Ecto neural progenitor cell (in vitro differentiated cells): Measurements from ENCODE around the gene FAM180A.

ENCODE experiments used
- DNase-seq: peaks from one replicate; pipeline ENCODE4 v3.0.0-alpha.2; 2018; ENCODE audit warnings: low spot score

FAM180A gene

DNA sequence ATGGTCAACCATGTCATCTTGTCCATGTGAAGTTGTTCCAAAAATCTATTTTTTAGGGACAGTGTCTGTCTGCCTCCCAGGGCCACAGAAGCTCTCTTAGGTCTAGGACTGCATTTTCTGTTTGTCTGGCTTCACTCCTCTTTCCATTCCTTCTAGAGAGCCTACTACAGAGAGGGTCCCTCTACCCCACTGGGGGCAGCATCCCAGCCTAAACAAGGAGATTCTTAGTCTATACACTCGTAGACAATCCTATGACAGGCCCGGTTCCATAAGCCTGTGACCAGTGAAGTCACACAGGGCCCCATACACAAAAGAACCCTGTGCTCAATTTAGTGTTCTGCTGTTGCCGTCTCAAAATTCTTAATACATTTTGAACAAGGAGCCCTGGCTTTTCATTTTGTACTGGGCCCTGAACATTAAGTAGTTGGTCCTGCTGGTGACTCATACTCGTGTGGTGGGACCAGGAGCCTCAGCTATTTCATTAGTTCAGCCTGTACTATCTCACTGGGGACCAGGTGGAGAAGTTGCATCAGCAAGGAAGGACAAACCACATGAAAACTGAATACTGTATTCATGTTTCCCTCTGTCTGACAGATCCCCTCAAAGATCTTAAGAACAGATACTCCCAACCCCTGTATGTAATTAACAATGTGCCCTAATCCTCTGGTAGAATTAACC, 23.5 kb upstream of the FAM180A start:
- no peak for DNase-seq

DNA sequence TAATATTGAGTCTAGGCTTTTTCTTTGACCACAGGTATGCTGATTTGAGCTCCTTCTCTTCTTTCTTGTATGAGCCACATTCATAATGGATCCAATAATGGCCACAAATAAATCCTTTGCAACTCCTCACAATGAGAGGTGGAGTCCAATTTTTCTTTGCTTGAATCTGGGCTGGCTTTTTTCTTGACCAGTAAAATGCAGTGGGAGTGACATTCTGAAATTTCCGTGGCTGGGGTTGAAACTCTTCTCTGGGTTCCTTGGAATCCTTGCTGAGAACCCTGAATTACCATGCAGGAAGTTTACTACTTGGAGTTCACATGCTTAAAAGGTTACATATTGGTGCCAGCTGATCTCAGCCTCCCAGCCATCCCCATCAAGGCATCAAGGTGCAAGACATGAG, 22.4 kb upstream of the FAM180A start:
- DNase-seq, result no peak

DNA sequence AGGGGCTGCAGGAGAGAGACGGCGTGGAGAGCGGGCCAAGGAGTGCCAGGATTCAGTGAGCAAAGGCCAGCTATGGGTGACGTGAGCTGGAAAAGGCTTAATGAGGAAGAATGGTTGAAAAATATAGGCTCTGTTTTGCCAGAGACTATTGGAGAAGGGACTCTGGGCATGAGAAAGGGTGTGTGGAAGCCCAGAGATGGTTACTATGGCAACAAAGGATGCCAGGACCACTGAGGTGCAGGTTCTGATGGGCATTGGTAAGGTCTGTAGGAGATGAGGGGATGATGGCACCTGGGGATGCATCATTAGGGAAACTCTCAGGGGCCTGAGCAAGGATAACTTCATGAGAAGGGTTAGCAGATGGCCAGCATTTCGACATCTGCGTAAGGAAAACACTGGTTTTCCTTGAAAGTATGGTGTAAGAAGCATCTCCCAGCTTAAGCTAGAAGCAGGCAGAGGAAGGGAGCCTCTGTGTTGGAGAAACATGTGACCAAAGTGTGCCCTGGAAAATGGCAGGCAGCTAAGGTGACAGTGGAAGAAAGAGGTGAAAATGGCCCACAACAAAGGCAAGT, 21.6 kb upstream of the FAM180A start:
- no peak for DNase-seq

GRCh38 chr7:135769005-135769802, 20.6 kb upstream of the FAM180A start:
- DNase-seq, result no peak

DNA sequence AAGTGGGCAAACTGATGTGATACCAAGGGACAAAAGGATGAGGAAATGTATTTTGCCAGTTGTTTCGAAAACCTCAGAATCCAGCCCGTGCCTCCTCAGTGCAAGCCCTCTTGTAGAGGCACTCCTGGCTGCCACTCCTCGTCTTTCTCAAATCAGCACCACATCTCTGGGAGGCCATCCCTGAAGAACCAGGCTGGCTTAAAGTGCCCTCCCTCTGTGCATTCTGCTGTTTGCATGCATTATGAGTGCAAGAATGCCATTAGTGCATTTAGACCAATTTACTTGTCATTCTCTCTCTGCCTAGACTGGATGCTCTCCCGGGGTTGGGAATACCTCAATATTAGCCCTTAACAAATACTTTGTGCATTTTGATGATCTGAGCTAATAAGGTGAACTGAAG, 19.9 kb upstream of the FAM180A start:
- no peak for DNase-seq

DNA sequence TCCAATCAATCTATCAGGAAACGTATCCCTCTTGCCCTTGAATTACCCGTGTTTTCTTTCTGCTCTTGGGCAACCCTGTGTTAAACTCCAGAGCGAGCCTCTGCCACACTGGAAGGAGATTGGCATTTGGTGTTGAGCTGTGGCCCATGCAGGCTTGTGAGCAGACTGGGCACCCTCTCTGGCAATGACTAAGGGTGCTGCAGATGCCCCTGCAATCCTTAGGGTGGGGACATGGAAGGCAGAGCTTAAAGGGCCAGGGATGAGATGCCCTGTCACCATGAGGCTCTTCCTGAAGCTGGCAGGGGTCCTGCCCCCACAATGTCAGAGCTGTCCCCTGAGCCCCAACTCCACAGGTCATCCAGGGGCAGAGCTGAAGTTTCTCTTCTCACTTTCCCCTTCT, 19.5 kb upstream of the FAM180A start:
- DNase-seq, result no peak

DNA sequence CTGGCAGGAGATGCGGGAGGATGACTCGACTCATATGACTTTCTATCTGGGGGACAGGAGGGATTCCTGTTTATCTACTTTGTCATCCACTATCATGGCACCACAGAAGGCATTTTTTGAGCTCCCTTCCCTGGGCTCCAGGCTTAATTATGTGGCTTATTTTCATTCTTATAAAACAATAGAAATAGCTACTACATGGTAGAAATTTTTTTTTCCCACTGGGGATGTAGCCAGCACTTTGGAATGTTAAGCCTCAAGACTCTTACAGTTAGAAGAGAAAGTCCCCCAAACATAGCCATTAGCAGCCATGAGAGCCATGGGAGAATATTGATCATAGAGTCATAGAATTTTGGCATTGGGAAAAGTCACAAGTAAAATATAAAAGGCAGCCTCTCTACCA, 14.6 kb upstream of the FAM180A start:
- DNase-seq, result no peak

GRCh38 chr7:135761751-135762488, 13.3 kb upstream of the FAM180A start:
- DNase-seq, result no peak

DNA sequence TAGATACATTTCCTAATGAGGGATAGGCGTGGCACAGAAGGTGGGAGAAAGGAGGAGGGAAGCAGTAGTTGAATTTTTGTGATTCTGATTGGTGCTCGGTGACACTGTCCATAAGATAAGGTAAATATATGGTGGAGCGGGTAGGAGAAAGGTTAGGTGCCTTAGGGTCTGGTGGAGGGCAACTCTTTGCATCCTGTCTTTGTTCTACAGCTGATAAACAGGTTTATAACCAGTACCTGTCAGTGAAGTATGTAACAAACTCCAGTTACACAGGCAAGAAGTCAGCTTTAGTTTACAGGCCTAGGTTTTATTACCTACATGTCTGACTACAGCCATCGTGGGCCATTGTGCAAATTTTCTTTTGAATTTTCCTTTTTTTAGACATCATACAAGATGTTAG, 10.9 kb upstream of the FAM180A start:
- no peak for DNase-seq

DNA sequence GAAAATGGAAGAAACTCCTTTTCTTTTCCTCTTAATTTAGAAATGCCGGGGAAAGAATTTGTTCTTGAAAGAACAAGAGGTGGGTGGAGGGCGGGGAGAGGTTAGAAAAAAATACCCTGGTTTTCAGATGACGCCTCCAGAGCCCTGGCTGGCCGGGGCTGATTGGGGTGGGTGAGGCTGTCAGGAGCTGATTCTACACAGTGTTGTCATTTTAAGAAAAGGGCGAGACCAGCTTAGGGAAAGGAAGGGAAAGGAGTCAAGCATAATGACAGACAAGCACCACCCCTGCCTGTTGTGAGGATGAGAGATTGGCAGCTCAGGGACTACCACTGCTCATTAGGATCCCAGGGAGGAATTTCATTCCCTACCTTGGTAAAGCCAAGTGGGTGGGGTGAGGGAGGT, 9.9 kb upstream of the FAM180A start:
- DNase-seq, result no peak

DNA sequence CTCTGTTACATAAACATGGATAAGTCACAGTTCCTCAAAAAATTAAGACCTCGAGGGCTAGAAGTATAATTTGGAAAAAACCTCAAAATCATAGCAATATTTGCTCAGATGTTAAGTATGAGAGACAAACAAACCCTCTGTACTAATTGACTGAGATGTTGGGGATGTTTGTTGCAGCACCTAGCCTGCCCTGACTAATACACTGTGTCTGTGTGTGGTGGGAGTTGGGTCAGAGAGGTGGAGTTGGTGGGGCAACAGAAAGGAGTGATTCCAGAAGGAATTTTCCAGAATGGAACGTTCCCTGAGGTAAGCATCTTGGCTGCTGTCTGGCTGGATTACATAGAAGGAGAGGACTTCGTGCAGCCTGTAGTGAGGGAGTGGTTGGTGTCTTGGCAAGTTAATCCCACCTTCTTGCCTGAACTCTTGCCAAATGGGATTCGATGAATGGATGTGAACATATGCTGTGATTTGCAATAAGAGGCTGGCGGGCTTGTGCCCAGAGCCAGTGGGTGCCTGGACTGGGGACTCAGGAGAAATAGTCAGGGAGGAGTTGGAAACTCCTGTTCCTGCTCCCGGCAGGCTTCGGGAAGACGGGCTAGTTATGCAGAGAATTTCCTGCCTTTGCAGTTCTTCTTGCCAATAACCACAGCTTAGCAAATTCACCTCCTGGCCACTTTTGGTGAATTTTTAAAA, 9.3 kb upstream of the FAM180A start:
- no peak for DNase-seq

DNA sequence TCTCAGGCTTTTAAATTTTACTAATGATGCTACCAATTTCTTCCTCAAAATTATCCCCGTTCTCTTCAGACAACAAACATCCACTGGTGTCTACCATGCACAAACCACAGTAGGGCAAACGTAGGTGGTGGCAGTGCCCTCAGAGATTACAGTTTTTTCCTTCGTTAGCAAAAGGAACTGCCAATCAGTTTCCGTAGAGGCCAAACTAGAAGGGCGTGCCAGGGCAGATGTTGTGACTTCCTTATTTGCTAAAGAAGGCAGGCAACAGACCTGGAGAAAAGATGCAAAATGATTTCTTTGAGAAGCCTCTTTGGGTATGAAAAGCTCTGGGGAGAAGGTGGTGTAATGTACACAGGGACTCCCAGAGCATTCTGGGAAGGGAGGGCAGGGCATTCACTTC, 7.6 kb upstream of the FAM180A start:
- DNase-seq, result no peak

- no peak for DNase-seq
Measured at GRCh38 chr7:135755351-135755753, 6.7 kb upstream of the FAM180A start.

GRCh38 chr7:135753616-135754413, 5.2 kb upstream of the FAM180A start:
- no peak for DNase-seq

GRCh38 chr7:135747366-135747765, 1.2 kb downstream of the FAM180A start:
- no peak for DNase-seq

DNA sequence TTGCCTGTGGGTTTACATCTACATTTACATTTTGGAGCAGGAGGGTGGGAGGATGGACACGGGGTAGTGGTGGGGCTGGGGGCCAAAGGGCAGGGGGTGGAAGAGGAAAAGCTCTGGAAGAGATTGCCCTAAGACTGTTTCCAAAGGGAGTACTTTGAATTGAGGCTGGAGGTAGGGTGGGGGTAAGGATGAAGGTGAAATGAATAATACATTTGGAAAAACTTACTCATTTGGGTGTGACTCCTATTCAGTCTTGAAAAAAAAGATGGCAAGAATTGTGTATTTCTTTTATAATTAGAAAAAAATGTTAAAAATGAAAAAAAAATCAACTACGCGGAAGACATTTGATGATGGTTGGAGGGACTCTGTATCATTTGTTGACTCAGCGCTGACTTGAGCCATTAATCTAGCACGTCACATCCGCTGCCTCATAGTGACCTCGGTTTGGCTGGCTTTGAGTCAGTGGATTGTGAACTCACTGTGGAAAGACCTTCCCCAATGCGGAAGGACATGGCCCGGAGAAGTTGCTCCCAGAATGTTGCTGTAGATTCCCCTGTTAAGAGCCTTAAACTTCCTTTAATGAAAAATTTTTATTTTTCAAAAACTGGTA, 2.8 kb downstream of the FAM180A start:
- no peak for DNase-seq

DNA sequence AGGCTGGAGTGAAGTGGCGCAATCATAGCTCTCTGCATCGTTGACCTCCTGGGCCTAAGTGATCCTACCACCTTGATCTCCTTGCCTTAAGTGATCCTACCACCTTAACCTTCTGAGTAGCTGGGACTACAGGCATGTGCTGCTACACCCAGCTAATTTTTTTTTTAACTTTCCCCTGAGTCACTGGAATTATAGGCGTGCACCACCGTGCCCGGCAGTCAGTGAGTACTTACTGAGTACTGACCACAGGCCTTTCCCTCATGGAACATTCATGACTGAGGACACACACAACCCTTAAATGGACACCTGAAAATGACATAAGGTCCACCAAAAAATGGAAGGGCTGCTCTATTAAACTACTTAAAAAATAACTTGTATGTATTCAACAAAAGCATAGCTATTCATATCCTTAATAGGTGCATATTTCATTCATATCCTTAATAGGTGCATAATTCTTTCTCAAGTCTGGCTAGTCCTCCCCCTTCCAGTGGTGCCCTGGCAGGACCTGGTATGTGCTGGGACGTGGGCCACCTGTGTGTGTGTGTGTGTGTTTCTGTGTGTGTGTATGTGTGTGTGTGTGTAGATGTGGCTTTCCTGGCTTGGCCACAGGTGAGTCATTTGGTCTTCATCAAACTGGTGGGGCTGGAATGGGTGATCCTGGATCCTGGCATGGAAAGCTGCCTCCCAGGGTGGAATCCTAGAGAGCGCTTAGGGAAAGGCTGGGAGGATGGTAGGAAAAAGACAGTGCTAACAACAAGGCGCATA, 3.5 kb downstream of the FAM180A start:
- DNase-seq, result no peak

- DNase-seq, result no peak
Measured at GRCh38 chr7:135743907-135744731, 4.5 kb downstream of the FAM180A start.

- DNase-seq, result no peak
Measured at GRCh38 chr7:135742371-135742770, 6.2 kb downstream of the FAM180A start.
